Osteoblast (primary cell): ENCODE results near the gene CCT6A. TPM values are rescaled to one million over a fixed set of nuclear protein-coding genes. Genes with fewer than 3 reads are reported as not detected.
A peak's percentile ranks its signal among the peaks of the same experiment; 100 is the strongest.
"Not testable (repeated sequence)": the region's sequence is repeated elsewhere in the genome, so short reads cannot be mapped to it uniquely, and the experiment has no call there.

Experiments used
- DNase-seq: peaks from one replicate; pipeline ENCODE4 v3.0.0; 2011; ENCODE audit warnings: low spot score, mixed read lengths; ENCODE audit not compliant: insufficient read length; ENCODE audit errors: missing footprints
- H2AFZ ChIP-seq: 2 replicates; pipeline ENCODE4 v1.6.0; 2011; ENCODE audit warnings: mild to moderate bottlenecking, low read length
- H3K27ac ChIP-seq: 2 replicates; pipeline ENCODE4 v1.5.1; 2011; ENCODE audit warnings: mild to moderate bottlenecking, low read depth, low read length, moderate library complexity
- H3K27me3 ChIP-seq: 2 replicates; pipeline ENCODE4 v1.6.0; 2012; ENCODE audit warnings: mild to moderate bottlenecking, control low read depth, inconsistent platforms, low read length, moderate library complexity; ENCODE audit not compliant: insufficient read depth
- H3K36me3 ChIP-seq: 2 replicates; pipeline ENCODE4 v1.5.1; 2011; ENCODE audit warnings: mild to moderate bottlenecking, low read length, control low read depth, moderate library complexity; ENCODE audit not compliant: insufficient read depth
- H3K4me1 ChIP-seq: 2 replicates; pipeline ENCODE4 v1.5.1; 2011; ENCODE audit warnings: mild to moderate bottlenecking, low read length, control low read depth, moderate library complexity; ENCODE audit not compliant: insufficient read depth
- H3K4me2 ChIP-seq: 2 replicates; pipeline ENCODE4 v1.6.0; 2011; ENCODE audit warnings: mild to moderate bottlenecking, low read length; ENCODE audit not compliant: insufficient read depth
- H3K4me3 ChIP-seq: fragments of 200-600 bp; sonication (generic); 3 replicates; pipeline ENCODE4 v1.5.1; 2012; ENCODE audit warnings: mild to moderate bottlenecking, low read length, inconsistent platforms; ENCODE audit not compliant: insufficient read depth
- H3K79me2 ChIP-seq: 2 replicates; pipeline ENCODE4 v1.6.0; 2012; ENCODE audit warnings: mild to moderate bottlenecking, low read length, control low read depth, inconsistent platforms; ENCODE audit not compliant: insufficient read depth
- H3K9me3 ChIP-seq: 2 replicates; pipeline ENCODE4 v1.5.1; 2011; ENCODE audit warnings: low read depth, low read length, control low read depth
- H4K20me1 ChIP-seq: 2 replicates; pipeline ENCODE4 v1.6.0; 2012; ENCODE audit warnings: mild to moderate bottlenecking, low read length, control low read depth; ENCODE audit not compliant: insufficient read depth
- total RNA-seq: library from RNA; depleted of rRNA; stranded (reverse); fragments of >200 nt; gene quantifications from 2 replicates; pipeline ENCODE4 v1.2.3, GENCODE V29; 2012
- TF ChIP-seq, protein P1 (sequence below): IDR thresholded peaks from 2 replicates; pipeline ENCODE4 v1.5.1; 2011; ENCODE audit warnings: mild to moderate bottlenecking, low read depth, low read length, moderate library complexity; ENCODE audit errors: extremely low read depth

The CCT6A gene
- total RNA-seq, 1 donor: 130 TPM

GRCh38 chr7:56023500-56023899 is 28.1 kb upstream of the CCT6A start:
- H3K4me1 ChIP-seq: no peaks in the 10 kb centered on the region
- no peaks in the 10 kb centered on the region for H3K79me2 ChIP-seq
- H3K27ac ChIP-seq: no peak overlapping the region
- TF ChIP-seq, protein P1, sequence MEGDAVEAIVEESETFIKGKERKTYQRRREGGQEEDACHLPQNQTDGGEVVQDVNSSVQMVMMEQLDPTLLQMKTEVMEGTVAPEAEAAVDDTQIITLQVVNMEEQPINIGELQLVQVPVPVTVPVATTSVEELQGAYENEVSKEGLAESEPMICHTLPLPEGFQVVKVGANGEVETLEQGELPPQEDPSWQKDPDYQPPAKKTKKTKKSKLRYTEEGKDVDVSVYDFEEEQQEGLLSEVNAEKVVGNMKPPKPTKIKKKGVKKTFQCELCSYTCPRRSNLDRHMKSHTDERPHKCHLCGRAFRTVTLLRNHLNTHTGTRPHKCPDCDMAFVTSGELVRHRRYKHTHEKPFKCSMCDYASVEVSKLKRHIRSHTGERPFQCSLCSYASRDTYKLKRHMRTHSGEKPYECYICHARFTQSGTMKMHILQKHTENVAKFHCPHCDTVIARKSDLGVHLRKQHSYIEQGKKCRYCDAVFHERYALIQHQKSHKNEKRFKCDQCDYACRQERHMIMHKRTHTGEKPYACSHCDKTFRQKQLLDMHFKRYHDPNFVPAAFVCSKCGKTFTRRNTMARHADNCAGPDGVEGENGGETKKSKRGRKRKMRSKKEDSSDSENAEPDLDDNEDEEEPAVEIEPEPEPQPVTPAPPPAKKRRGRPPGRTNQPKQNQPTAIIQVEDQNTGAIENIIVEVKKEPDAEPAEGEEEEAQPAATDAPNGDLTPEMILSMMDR: no peak
- no peaks in the 10 kb centered on the region for H4K20me1 ChIP-seq
- no peaks in the 10 kb centered on the region for H3K9me3 ChIP-seq
- H3K4me2 ChIP-seq: no peak overlapping the region
- peak; percentile 72 for DNase-seq
- H3K27me3 ChIP-seq: no peaks in the 10 kb centered on the region
- no peak overlapping the region for H3K4me3 ChIP-seq
- H2AFZ ChIP-seq: no peak overlapping the region
- H3K36me3 ChIP-seq: peaks cover 18% of the 10 kb centered on the region

GRCh38 chr7:56026538-56026937 is 25.0 kb upstream of the CCT6A start:
- no peak overlapping the region for H3K4me2 ChIP-seq
- H3K27ac ChIP-seq: no peak overlapping the region
- H3K27me3 ChIP-seq: no peaks in the 10 kb centered on the region
- no peaks in the 10 kb centered on the region for H4K20me1 ChIP-seq
- peaks cover 14% of the 10 kb centered on the region for H3K36me3 ChIP-seq
- H3K79me2 ChIP-seq: no peaks in the 10 kb centered on the region
- no peak for DNase-seq
- H3K4me1 ChIP-seq: no peaks in the 10 kb centered on the region
- no peak overlapping the region for H3K4me3 ChIP-seq
- no peak overlapping the region for H2AFZ ChIP-seq
- TF ChIP-seq, protein P1: no peak
- H3K9me3 ChIP-seq: no peaks in the 10 kb centered on the region

GRCh38 chr7:56028942-56029630 is 22.5 kb upstream of the CCT6A start:
- no peak overlapping the region for H3K27ac ChIP-seq
- no peaks in the 10 kb centered on the region for H3K4me1 ChIP-seq
- no peak overlapping the region for H3K4me3 ChIP-seq
- peaks cover 3% of the 10 kb centered on the region for H3K79me2 ChIP-seq
- H3K4me2 ChIP-seq: no peak overlapping the region
- H3K9me3 ChIP-seq: no peaks in the 10 kb centered on the region
- H2AFZ ChIP-seq: no peak overlapping the region
- H4K20me1 ChIP-seq: no peaks in the 10 kb centered on the region
- DNase-seq: no peak
- H3K36me3 ChIP-seq: peaks cover 14% of the 10 kb centered on the region
- TF ChIP-seq, protein P1: no peak
- no peaks in the 10 kb centered on the region for H3K27me3 ChIP-seq

DNA sequence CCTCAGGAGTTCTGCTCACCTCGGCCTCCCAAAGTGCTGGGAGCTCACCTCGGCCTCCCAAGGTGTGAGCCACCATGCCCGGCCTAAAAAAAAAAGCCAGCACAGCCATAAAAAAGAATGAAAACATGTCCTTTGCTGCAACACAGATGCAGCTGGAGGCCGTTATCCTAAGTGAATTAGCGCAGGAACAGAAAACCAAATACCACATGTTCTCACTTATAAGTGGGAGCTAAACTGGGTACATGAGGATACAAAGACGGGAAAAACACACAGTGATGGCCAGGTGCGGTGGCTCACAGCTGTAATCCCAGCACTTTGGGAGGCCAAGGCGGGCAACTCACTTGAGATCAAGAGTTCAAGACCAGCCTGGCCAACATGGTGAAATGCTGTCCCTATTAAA is 21.2 kb upstream of the CCT6A start:
- H3K27ac ChIP-seq: no peak overlapping the region
- TF ChIP-seq, protein P1: no peak
- H3K9me3 ChIP-seq: no peaks in the 10 kb centered on the region
- peaks cover 3% of the 10 kb centered on the region for H3K79me2 ChIP-seq
- H3K4me1 ChIP-seq: no peaks in the 10 kb centered on the region
- H3K4me3 ChIP-seq: no peak overlapping the region
- no peaks in the 10 kb centered on the region for H4K20me1 ChIP-seq
- H3K27me3 ChIP-seq: no peaks in the 10 kb centered on the region
- H2AFZ ChIP-seq: no peak overlapping the region
- H3K4me2 ChIP-seq: no peak overlapping the region
- no peak for DNase-seq
- peaks cover 14% of the 10 kb centered on the region for H3K36me3 ChIP-seq

GRCh38 chr7:56031556-56031955 is 20.0 kb upstream of the CCT6A start:
- H4K20me1 ChIP-seq, H3K4me3 ChIP-seq, H3K4me1 ChIP-seq, H2AFZ ChIP-seq, H3K4me2 ChIP-seq, H3K79me2 ChIP-seq, H3K27me3 ChIP-seq, H3K9me3 ChIP-seq, DNase-seq, H3K27ac ChIP-seq: not testable (repeated sequence)
- H3K36me3 ChIP-seq: peaks cover 14% of the 10 kb centered on the region

- not testable (repeated sequence) for H3K79me2 ChIP-seq, H3K27ac ChIP-seq, H3K4me1 ChIP-seq, H3K27me3 ChIP-seq, DNase-seq, H4K20me1 ChIP-seq, H3K9me3 ChIP-seq, H3K4me2 ChIP-seq, H2AFZ ChIP-seq, H3K4me3 ChIP-seq
- H3K36me3 ChIP-seq: peaks cover 14% of the 10 kb centered on the region
Measured at GRCh38 chr7:56032578-56032977, 19.0 kb upstream of the CCT6A start.
